ENCODE data around the gene HIPK2.

HIPK2 gene

GRCh38 chr7:139521439-139521838 is 256.4 kb downstream of the HIPK2 start:
- in situ Hi-C loops (cut with MboI; ENCODE audit: low sequenced_read_pairs, unreplicated experiment), result no loop called here
- TF ChIP-seq CTCF (IDR thresholded peaks at IDR 0.05; ENCODE audit: borderline replicate concordance, control extremely low read depth, extremely low read depth, insufficient read depth, missing control alignments), result no peak
- DNase-seq (ENCODE audit: low spot score), result no peak

- TF ChIP-seq CTCF (IDR thresholded peaks at IDR 0.05; ENCODE audit: borderline replicate concordance, control extremely low read depth, extremely low read depth, insufficient read depth, missing control alignments), result no peak
- in situ Hi-C loops (cut with MboI; ENCODE audit: low sequenced_read_pairs, unreplicated experiment), result no loop called here
- no peak for DNase-seq (ENCODE audit: low spot score)
These were observed 262.5 kb downstream of the HIPK2 start for GRCh38 chr7:139515266-139515665.
